HG02678 (cell line): ENCODE results near the gene OSBPL10.
"Not testable (repeated sequence)": the region's sequence is repeated elsewhere in the genome, so short reads cannot be mapped to it uniquely, and the experiment has no call there.

Experiments used
- ATAC-seq: cut with Tn5 transposase; IDR thresholded peaks from one replicate; pipeline ENCODE4 v1.9.1; 2021; ENCODE audit warnings: mild to moderate bottlenecking, moderate library complexity; ENCODE audit not compliant: unreplicated experiment

Gene OSBPL10

GRCh38 chr3:31821118-31821517, 159.9 kb downstream of the OSBPL10 start:
- no peak for ATAC-seq

GRCh38 chr3:31819441-31819840, 161.6 kb downstream of the OSBPL10 start:
- ATAC-seq: no peak

GRCh38 chr3:31817411-31817966, 163.6 kb downstream of the OSBPL10 start:
- ATAC-seq: no peak

DNA sequence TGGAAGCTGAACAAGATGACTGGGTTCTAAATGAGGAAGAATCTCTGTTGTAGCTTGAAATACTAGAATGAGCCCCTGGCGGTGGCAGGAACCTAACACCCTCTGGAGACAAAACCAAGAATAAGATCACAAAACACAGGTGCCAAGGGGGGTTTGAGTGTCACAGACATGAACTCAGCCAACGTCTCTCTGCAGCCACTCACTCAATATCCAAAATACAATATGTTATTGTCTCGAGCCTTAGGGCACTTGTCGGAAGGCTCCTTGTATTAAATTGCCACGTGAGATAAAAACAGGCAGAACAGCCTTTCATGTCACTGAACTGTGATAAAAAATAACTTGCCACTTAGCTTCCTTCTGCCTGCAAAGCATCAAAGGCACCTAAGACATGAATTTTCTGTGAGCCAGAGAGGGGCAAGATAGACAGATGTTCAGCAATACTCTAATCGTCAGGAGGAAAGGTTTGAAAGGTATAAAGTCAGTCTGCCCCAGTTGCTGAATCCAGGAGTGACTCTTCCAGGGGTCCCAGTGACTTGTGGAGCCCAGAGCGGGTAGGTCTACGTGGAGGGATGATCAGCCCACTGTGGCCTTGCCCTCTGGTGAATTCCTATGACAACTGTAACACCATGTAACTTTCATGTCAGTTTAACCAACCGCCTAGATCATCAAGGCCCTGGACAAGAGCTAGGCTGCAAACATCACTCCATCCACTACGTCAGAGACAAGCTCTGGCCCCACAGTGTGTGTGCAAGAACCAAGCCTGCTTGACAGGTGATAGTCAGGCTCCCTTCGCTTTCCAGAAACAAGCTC, 165.2 kb downstream of the OSBPL10 start:
- ATAC-seq: no peak

GRCh38 chr3:31815006-31815405, 166.1 kb downstream of the OSBPL10 start:
- no peak for ATAC-seq

DNA sequence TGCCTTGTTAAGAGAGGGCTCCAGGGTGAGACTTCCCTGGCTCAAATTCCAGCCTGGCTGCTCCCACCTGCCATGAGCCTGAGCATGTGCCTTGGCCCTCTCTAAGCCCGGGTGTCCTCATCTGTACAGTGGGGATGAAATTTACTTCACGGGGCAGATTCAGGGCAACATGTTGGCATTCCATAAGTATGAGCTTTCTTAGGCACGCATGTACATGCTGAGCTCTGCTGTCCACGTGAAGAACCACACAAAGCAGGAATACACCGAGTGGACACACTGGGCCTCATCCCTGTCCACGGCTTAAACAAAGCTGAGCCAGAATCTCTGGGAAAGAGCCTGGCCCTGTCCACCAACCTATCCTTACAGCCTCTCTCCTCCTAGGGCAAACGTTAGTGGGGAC, 167.4 kb downstream of the OSBPL10 start:
- ATAC-seq: no peak

- ATAC-seq: no peak
These were observed 167.9 kb downstream of the OSBPL10 start for GRCh38 chr3:31813197-31813596.

- ATAC-seq: no peak
These were observed 170.1 kb downstream of the OSBPL10 start for GRCh38 chr3:31810991-31811433.

- no peak for ATAC-seq
These were observed 172.8 kb downstream of the OSBPL10 start for GRCh38 chr3:31808143-31808720.

DNA sequence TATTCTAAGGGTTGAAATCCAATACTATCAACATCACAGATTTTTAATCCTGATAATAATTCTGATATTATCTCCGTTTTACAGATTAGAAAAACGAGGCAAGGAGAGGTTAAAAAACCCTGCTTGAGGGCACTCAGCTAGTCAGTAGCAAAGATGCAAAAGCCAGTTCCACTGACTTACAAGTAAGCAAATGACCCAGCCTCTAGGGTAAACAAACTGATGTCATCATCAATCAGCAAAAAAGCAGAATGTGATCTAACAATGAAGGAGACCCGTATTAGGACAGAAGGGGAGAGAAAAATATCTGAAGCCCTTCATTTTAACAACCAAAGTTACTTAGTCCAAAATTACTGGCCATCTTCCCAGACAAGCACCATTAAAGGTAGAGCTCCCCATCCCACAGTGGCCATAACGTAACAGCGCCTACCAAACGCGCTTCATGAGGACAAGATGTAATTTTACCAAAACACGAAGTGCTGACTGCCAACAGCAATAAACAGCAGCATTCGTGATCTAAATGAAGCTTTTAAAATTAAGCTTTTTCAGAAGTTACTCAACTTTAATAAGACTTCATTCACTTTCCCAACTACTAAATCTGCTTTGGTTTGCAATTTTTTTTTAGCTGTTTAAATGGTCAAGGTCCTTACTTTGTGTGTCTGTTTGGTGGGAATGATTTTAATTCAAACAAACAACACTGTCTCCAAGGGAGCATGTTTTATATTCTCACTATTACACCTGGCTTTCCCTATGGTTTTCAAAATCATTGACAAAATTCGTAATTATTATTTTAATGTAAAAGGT, 176.6 kb downstream of the OSBPL10 start:
- no peak for ATAC-seq

DNA sequence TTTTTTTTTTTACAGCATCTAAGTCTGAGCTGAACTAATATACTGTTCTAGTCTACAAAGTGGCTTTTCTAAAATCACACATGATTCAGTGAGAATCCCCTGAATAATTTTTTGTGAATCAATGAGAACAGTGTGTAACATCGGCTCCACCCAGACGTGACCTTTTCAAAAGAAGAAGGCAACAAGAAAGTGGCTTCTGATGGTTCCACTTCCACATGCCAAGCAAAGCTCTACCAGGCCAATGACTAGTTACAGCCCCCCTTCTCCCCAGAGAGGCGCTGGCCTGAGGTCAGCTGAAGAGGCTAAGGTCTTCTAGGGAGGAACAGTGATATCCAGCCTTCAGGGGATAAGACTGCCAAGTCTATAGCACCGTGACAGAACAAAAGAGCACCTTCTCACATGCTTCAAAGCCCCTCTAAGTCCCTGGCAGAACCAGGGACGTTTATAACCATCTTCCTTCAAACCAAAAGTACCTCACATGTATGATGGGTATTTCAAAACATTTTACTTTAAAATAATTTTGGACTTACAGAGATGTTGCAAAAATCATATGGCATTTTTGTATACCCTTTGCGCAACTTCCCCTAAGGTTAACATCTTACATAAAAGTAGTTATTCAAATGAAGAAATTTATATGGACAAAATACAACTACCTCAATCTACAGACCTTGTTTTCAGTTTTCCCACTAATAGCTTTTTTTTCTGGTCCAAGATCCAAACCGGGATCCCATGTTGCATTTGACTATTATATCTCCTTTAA, 177.9 kb downstream of the OSBPL10 start:
- no peak for ATAC-seq

DNA sequence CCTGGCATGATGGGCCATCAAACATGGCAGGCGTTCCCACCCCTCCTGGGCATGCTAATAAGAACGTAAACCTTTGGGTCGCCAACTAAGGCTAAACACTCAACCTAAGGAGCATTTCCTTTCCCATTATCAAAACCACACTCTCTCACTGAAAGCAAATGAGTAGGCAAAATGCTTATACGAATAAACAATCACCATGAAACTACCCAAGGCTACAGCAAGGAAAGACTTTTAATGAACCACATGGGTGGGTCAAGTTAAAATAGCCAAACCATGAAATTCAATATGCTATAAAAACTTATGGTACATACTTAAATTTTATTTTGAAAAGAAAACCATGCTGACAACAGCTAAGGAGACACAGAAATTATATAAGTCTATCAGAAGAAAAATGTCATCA, 180.6 kb downstream of the OSBPL10 start:
- no peak for ATAC-seq

GRCh38 chr3:31798840-31799239, 182.2 kb downstream of the OSBPL10 start:
- ATAC-seq: no peak

- ATAC-seq: no peak
These were observed 187.2 kb downstream of the OSBPL10 start for GRCh38 chr3:31793821-31794220.

GRCh38 chr3:31791090-31791430, 190.0 kb downstream of the OSBPL10 start:
- ATAC-seq: no peak

DNA sequence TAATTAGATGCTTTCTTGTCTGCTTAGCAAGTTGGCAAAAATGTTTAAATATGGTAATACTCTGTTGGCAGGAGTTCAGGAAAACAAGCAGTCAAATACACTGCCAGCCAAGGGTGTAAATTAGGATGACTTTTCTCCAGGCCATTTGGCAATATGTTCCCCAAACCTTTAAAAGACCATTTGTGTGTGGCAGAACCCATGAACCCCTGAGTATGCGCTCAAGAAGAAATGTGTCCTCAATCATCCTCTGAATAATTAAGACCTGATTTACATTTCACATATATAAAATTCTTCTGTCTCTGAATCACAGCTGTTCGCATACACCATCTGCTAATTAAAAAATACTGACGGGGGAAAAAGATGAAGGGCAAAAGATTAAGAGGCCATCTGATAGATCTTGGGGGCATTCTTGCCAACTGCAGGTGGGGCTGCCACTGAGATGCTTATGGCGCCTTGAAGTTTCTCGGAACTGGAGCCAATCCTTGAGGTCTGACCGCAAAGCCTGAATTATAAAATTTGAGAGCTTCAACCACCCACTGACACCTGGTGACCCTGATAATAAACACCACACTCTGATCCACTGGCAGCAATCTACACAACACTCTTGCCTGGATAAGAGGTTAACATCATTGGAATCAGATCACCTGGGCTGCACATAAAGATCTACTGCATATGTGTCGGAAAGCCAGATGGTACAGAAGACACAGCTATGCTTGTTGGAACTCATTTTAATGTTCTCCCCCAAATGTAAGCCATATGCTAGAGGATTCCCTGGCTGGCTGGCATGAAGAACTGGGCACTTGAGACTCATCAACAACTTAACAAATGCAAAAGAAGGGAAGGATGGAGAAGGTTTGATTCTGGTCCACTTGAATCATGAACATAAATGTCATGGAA, 190.6 kb downstream of the OSBPL10 start:
- ATAC-seq: no peak

- ATAC-seq: no peak
These were observed 191.6 kb downstream of the OSBPL10 start for GRCh38 chr3:31789429-31789828.

GRCh38 chr3:31785734-31786133, 195.3 kb downstream of the OSBPL10 start:
- ATAC-seq: no peak

GRCh38 chr3:31785286-31785685, 195.8 kb downstream of the OSBPL10 start:
- ATAC-seq: no peak

DNA sequence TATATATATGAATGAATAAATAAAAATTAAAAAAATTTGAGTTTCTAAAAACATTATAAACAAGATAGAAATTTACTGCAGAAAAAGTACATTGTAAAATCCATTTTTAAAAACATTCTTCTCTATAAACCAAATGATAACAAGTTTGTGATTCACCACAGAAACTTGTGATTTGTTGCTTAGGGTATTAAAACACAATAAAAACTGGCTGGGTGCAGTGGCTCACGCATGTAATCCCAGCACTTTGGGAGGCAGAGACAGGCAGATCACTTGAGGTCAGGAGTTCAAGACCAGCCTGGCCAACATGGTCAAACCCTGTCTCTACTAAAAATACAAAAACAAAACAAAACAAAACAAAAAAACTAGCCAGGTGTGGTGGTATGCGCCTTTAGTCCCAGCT, 197.2 kb downstream of the OSBPL10 start:
- not testable (repeated sequence) for ATAC-seq
